Keratinocyte (primary cell): Measurements from ENCODE around the gene HLA-DQB1.

ENCODE experiments used
- EZH2 ChIP-seq: IDR thresholded peaks from one replicate; pipeline ENCODE4 v1.6.1; 2012; ENCODE audit warnings: inconsistent platforms, mild to moderate bottlenecking, low read length, moderate library complexity
- TF ChIP-seq, protein P1 (sequence below), 3 experiments: IDR thresholded peaks in 1 of 3; conservative IDR thresholded peaks in 1 of 3; optimal IDR thresholded peaks in 1 of 3; 2 replicates in 2 of 3; 3 replicates in 1 of 3; pipeline versions ENCODE3 to v1.5.1; 2011; ENCODE audit warnings: low read length in 3 of 3, mild to moderate bottlenecking in 3 of 3, moderate library complexity in 2 of 3, control low read depth in 1 of 3, inconsistent platforms in 1 of 3; ENCODE audit not compliant: insufficient read depth in 2 of 3; ENCODE audit errors: extremely low read depth in 1 of 3

DNA sequence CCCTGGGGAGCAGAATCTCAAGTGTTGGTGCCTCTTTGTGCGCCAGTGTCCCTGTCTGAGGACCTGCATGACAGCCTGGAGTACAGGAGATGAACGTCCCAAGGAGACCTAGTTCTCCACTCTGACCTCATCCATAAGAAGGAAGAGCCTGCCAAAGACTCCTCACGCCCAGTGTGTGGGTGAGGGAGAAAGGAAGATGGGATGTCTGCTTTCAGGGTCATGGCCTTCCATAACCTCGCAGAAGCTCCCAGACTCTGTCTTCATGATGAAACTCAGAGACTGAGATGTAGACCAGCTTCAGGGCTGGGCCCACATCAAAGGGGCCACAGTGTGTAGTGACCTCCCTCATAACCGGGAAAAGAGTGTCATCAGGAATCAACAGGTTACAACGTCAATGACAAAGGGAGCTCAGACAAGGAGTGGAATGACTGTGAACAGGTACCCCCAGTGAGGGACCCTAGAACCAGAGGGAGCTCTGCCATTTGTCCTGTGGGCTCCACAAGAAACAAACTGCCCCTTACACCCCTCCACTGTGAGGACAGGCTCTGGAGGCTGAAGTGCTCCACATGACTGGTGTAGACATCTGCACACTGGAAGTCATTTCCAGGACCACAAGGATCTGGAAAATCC is 8.1 kb downstream of the HLA-DQB1 start:
- TF ChIP-seq, protein P1, sequence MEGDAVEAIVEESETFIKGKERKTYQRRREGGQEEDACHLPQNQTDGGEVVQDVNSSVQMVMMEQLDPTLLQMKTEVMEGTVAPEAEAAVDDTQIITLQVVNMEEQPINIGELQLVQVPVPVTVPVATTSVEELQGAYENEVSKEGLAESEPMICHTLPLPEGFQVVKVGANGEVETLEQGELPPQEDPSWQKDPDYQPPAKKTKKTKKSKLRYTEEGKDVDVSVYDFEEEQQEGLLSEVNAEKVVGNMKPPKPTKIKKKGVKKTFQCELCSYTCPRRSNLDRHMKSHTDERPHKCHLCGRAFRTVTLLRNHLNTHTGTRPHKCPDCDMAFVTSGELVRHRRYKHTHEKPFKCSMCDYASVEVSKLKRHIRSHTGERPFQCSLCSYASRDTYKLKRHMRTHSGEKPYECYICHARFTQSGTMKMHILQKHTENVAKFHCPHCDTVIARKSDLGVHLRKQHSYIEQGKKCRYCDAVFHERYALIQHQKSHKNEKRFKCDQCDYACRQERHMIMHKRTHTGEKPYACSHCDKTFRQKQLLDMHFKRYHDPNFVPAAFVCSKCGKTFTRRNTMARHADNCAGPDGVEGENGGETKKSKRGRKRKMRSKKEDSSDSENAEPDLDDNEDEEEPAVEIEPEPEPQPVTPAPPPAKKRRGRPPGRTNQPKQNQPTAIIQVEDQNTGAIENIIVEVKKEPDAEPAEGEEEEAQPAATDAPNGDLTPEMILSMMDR (optimal IDR thresholded peaks at IDR 0.05 in 1 of 3, IDR thresholded peaks at IDR 0.05 in 1 of 3, conservative IDR thresholded peaks at IDR 0.05 in 1 of 3; ENCODE audit: extremely low read depth in 1 of 3, insufficient read depth in 2 of 3, low read length in 3 of 3) = no peak
- no peak for TF ChIP-seq EZH2
